SIG-M5 treated with dmso at 0.1 percent for 504 hours (cell line): ENCODE measurements around the gene SFI1.
A peak's percentile ranks its signal among the peaks of the same experiment; 100 is the strongest.
"Not testable (repeated sequence)": the region's sequence is repeated elsewhere in the genome, so short reads cannot be mapped to it uniquely, and the experiment has no call there.

Experiments
- DNase-seq: peaks from one replicate; lab custom pipeline; 2025; ENCODE audit not compliant: unreplicated experiment; lab: John Stamatoyannopoulos, UW

The SFI1 gene

DNA sequence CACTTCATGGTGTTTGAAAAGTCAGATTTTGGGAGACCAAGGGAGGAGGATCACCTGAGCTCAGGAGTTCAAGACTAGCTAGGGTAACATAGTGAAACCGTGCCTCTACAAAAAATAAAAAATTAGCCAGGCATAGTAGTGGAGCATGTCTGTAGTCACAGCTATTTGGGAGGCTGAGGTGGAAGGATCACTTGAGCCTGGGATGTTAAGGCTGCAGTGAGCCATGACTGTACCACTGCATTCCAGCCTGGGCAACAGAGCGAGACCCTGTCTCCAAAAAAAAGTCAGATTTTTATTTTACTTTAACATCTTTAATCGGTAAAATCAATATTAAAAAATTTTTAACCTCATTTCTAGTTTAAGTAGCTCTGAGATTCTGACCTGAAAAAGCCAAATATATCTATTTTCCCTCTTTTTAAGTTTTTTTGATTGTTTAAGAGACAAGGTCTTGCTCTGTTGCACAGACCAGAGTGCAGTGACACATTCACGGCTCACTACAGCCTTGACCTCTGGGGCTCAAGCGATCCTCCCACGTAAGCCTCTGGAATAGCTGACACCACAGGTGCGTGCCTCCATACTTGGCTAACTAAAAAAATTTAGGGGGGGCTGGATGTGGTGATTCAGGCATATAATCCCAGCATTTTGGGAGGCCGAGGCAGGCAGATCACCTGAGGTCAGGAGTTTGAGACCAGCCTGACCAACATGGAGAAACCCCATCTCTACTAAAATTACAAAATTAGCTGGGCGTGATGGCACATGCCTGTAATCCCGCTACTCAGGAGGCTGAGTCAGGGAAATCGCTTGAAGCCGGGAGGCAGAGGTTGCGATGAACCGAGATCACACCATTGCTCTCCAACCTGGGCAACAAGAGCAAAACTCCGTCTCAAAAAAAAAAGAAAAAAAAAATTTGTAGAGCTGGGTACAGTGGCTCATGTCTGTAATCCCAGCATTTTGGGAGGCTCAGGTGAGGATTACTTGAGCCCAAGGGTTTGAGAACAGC is 48.4 kb downstream of the SFI1 start:
- DNase-seq, result no peak

DNA sequence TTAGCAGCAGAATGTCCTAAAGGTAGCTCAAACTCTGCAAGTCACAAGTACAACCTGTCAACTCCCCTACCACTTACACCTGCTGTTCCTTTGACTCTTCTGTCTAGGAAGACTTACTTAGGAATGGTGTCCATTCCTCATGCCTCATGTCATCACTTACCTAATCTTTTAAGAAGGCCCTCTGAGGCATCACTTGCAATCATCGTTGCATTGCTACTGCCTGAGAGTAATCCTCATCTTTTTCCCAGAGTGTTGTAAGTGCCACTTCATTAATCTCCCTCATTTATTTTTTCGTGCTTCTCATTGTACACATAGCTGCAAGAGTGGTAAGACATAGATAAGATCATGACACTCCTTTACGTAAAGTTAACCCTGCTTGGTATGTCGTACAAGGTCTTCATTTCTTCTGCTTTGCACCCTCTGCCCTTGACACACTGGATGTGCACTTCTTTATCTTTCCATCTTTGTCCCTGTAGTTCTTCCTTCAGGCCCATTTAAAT is 54.6 kb downstream of the SFI1 start:
- no peak for DNase-seq

DNA sequence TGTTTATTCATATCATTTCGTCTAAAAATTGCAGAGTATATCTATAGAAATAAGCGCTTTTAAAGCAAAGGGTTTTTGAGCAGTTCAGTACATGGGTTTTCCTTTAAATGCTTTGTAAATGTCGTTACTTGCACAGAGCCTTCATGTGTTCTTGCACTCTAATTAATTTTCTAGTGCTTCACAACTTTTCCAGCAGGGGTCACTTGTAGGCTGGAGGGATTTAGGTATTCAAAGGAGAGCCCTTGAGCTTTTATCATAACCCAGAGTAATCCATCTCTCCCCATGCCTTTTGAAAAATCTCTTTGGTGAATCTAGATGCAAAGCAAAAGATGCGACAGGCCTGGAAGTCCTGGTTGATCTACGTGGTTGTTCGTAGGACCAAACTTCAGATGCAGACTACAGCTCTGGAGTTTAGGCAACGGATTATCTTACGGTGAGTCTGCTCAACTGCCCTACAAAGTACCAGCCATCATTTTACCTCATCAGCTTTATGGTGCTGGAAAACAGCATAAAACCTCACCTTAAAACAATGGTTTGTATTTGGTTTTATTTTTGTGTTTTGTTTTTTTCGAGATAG is 60.4 kb downstream of the SFI1 start:
- DNase-seq, result peak; percentile 18

DNA sequence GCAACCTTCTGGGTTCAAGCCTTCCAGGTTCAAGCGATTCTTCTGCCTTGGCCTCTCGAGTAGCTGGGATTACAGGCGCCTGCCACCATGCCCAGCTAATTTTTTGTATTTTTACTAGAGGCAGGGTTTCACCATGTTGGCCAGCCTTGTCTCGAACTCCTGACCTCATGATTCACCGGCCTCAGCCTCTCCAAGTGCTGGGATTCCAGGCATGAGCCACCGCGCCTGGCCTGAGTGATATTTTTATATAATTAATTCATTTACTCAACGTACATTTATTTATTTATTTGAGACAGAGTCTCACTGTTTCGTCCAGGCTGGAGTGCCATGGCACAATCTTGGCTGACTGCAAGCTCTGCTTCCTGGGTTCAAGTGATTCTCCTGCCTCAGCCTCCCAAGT is 62.2 kb downstream of the SFI1 start:
- not testable (repeated sequence) for DNase-seq

DNA sequence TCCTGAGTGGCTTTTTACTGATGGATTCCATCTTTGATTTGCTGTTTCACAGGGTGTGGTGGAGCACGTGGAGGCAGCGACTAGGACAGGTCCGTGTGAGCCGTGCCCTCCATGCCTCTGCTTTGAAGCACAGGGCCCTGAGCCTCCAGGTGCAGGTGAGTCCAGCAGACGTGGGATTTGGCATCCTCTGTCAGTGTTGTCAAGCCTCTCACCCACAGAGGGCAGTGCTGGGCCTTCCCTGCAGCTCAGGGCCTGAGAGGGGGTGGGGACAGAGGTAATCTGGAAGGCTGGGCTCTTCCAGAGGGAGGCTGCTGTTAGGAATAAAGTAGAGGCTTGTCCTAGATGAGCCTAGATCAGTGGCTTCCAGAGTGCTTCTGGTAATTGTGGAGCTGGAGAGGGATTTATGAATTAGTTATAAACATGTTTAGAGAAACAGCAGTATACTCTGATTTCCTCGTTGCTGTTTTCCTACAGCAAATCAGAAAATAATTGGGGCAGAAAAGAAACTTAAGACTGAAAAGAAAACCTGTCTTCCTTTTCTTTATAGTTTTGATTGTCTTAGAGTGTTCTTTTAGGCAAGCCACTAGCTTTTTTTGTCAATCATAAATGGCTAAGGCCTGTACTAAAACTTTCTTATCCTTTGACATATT is 65.0 kb downstream of the SFI1 start:
- DNase-seq, result peak; percentile 36

DNA sequence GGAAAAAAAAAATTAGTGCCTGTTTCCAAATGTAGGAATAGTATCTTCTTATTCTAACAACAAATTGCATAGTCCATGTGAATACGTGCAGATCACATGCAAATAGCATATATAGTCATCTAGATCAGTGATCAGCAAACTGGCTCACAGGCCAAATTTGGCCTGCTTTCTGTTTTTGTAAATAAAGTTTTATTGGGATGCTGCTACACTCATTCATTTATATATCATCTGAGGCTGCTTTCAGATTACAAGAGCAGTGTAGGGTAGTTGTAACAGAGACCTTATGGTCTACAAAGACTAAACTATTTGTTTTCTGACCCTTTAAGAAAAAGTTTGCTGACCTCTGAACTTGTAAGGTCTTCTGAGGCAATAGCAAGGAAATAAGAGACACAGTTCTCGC is 65.6 kb downstream of the SFI1 start:
- DNase-seq, result no peak

DNA sequence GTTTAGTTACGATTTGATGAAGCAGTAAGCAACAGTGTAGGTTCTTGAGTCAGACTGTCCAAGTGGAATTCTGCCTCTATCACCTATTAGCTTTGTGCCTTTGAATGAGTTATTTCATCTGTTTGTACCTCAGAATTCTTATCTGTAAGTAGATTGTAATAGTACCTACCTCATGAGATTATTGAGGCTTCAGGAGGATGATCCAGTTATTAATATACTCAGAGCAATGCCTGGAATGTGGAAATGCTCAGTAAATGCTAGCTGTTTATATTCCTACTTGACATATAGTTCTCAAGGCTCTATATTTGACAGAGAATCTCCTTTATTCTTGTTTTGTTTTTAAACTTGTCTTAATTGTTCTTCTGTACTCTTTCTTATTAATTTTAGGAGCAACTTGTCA is 70.1 kb downstream of the SFI1 start:
- DNase-seq, result no peak

DNA sequence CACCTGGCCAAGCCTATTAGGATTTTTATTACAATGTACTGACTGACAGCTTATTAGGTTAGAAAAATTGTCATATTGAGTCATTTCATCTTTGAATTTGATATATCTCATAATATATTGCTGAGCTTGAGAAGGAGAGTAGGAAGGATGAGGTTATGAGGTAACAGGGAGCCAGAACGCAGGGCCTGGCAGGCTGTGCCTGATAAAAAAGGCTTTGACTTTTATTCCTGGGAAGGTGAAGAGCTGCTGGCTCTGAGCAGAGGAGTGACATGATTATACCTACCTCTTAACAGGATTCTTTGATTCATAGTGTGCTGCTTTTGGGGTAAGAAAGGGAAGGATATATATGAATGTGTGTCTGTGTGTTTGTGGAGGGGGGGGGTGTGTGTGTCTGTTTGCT is 70.9 kb downstream of the SFI1 start:
- no peak for DNase-seq

DNA sequence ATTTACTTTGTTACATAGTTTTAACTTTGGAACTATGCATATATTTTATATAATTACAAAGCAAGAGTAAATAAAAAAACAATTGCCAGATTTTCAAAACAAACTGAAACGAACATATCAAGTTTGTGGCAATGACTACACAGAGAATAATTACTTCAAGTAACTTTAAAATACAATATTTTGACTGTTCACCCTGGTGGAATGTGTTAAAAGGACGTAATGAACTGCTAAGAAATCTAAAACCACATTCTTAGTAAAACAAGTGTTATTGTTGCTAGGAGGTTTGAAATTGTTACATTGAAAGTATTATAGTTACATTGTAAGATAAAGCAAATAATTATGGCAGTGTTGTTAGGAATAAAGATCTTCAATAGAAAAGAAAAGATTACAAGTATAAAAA is 71.4 kb downstream of the SFI1 start:
- DNase-seq, result no peak

DNA sequence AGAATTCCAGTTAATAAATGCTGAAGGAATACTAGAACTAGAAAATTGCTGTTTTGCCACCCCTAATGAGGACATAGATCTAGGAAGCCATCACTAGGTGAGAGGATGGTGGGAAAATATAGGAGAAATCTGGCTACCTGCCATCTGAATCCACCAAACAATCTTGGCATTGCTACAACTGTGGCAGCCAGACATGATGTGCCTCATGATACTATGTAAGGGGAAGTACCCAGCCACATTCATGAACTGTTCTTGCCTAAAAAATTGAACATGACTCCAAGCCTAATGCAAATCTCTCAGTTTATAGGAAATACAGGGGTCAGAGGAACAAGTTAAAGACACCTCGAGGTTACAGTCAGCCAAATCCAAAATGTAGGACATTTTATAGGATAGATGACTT is 72.8 kb downstream of the SFI1 start:
- DNase-seq, result no peak

DNA sequence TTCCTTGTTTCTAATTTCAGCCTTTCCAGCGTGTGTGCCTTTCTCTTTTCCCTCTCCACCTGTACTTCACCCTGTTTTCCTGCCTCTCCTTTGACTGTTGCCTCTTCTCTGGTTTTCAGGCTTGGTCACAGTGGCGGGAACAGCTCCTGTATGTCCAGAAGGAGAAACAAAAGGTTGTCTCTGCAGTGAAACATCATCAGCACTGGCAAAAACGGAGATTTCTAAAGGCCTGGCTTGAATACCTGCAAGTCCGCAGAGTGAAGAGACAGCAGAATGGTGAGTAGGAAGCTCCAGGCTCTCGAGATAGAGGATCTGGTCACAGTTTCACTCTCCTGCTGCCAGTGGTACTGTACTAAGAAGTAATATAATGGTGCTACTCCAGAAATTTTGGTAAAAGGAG is 76.6 kb downstream of the SFI1 start:
- no peak for DNase-seq

DNA sequence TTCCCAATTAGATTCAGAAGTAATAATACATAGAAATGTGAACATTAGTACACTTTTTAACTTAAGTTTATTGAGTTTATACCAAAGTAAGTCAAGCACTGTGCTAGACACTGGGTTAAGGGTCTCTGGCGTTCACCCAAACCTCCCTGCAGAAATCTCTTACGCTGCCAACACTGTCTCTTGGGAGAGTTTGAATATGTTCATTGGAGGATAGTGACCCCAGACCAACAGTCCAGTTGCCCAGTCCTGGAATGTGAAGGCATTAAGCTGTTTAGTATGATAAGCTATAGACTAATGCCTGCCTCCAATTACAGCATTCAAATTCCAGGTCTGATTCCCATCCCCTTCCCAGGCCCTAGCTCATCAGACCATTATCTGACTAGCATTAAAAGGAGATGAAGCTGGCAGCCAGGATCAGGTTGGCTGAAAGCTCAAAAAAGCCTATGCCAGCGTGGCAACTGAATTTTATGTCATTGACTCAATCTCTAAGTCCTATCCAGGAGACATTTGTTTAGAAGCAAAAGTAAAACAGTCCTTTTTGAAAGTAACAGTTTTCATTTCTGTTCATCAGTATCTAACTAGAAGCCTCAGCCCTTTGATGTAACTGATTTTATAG is 77.8 kb downstream of the SFI1 start:
- no peak for DNase-seq

DNA sequence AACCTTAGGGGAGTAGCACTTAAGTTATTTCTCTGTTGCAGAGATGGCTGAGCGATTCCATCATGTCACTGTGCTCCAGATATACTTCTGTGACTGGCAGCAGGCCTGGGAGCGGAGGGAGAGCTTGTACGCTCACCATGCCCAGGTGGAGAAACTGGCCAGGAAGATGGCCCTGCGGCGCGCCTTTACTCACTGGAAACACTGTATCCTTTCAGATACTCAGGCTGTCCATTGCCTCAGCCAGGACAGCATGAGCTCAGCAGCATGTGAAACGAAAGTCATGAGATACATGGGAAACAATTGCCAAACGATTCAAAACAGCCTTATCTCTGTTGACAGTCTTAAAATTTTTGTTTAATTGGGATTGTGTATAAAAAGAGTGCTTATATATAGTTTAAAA is 78.9 kb downstream of the SFI1 start:
- DNase-seq, result no peak

DNA sequence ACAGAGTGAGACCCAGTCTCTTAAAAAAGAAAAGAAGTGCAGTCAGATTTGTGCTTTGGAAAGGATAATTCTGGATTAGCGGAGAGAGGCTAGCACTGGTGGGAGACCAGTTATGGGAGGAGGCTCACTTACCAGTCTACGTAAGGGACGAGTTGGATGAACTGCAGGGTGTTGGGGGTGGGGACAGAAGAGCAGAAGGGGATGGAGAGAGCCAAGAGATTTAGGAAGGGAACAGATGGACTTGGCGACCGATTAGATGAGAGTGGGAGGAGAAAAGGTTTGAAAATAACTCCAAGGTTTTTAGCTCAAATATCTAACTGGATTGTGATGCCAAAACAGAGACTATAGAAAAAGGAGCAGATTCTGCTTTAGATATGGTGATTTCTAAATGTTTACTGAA is 81.4 kb downstream of the SFI1 start:
- DNase-seq, result no peak

DNA sequence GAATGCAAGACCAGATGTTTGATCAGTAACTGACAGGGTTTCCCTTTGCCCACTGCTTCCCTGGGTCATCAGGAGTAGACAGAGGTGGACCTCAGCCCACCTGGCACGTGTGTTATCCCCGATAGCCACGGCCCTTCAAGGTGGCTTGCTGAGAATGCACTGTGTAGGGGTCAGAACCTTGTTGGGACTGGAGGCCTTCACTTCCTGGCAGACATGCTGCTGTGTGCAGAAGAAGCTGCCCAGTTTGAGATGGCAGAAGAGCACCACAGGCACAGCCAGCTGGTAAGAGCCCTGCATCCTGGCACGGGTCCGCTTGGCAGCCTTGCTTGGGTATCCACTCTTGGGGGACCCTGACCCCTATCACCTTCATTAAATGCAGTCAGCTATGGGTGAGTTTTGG is 81.8 kb downstream of the SFI1 start:
- no peak for DNase-seq

DNA sequence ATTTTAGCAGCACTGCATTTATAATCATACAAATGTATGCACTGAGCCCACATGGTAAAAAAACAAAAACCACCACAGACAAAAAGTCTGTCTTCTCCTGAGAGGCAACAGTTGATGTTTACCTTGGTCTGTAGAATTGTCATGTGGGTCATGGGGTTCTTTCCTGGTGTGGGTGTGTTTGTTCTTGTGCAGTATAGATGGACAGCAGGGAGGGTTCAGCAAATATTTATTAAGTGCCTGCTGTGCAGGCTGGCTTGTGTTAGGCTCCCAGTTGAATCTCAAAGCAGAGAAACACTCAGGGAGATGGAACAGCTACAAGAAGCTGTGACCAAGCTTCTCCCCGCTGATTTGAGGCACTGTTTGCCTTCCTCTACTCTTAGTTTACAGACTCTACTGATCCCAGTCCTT is 83.5 kb downstream of the SFI1 start:
- DNase-seq, result peak; percentile 22

DNA sequence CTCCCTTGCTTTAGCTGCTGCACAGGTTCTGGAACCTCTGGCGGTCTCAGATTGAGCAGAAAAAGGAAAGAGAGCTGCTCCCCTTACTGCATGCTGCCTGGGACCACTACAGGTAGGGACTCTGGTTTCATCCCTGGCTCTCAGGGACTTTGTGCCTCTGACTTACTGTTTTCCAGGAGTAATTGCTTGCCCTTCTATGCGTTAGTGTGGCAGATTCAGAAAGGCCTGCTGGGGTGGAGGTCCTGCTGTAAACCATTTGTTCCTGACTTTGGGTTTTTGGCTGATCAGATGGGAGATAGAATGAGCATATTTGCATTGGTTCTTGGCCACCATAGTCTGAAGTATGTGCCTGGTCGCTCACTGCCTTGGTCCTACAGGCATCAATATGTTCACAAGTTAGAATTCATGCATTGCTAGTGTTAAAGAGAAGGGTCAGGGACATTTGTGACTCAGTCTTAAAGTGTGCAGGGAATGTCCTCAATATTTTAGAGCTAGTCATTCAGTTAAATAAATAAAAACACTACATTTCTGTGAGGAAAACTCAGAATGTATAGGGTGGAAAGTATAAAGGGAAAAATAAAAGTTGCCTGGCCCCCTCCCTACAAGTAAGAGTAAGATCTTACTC is 87.6 kb downstream of the SFI1 start:
- DNase-seq, result no peak

DNA sequence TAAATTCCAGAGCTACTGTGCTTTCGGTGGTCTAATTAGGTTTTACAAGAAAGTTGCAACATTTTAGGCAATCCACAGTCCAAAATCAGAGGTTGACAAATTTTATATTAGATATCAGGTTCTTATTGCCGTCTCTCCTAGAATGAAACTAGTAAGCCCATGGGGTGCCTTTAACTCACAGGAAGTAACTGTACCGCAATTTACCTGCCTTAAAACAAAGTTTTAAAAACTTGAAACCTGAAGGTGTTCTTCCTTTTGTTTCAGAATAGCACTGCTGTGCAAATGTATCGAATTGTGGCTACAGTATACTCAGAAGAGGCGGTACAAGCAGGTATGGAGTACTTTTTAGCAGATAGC is 88.4 kb downstream of the SFI1 start:
- DNase-seq, result no peak

DNA sequence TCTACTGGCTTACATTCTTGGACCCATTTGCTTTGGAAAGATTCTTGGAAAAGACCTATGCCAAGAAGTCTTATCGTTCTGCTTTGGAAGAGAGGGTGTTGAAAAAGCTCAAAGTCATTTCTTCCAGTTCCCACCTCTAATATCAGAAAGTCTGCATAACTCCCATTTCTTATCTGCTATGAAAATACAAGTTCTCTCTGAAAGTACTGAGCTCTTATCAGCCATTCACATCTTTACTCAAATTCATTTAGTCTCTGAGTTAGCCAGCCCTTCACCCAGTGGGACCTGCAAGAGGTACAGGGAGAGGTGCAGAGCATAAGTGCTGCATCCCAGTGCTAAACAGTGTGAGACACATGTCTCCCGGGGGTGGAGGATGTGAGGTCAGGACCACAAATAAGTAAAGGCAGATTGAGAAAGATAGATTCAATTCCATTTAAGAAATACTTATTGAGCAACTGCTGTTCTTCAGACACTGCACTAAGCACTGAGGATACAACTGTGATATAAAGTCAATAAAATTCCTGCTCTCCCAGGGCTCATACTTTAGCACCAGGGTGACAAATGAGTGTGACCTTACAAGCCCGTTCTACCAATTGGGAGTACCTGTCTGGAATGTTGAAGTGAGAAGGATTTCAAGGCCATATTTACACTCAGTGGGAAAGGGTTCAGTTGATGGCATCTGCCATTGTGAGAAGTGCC is 89.0 kb downstream of the SFI1 start:
- DNase-seq, result peak; percentile 40

DNA sequence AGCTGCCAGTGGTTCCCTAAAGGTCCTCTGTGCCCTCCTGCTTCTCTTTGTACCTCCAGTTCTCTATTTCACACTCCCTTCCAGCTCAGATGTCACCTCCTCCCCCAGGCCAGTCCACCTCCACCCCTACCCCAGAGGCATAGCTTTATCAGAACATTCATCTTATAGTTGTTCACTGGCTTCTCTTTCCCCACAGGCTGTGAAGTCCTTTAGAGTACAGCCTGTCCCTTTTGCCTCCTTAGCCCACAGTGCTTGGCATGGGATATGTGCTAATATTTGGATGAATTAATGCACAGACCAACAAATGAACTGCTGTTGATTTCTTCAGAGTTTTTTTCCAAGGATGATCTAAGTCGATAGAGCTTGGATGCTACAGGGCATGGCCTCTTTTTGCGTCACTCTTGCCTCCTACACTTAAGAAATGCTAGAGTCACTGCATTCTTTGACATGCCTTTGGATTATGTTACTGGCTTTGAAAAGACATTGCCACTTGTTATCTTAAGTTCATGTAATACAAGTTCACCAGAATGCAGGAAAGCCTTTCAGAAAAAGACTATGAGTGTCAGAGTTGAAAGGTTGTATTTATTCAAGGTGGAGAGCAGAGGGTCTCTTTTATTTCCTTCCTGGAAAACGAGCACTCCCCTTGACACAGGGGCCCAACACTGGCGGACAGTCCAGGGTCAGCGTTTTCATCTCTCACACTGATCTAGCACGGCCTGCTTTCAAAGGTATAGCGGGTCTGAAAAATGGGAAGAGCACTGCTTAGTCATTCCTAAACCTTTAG is 90.0 kb downstream of the SFI1 start:
- no peak for DNase-seq
